ENCODE measurements around the gene CLIC6.

DNA sequence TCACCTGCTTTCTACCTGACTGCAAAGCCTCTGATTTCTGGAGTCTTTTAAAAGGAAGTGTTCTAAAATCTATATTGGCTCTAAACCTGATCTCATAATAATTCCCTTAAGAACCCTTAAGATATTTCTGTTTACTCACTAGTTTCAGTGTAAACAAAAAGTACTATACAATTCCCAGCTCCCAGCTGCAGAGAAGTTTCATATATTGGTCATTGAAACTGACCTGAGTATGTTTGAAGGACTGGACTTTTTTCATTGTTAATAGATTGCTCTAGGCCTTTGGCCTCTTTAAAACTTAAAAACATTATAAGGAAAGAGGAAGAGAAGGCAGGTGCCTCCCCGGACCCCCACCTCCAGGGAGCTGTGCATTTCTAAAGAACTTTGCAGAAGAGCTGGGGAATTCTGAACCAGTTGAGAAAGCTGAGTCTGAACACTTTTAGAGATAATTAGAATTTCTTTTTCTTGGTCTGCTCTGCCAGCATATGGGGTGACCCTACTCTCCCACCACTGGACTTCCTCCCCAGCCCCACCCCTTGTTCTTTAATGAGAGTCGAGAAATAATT, 23.7 kb downstream of the CLIC6 start:
- TF ChIP-seq, protein P1, sequence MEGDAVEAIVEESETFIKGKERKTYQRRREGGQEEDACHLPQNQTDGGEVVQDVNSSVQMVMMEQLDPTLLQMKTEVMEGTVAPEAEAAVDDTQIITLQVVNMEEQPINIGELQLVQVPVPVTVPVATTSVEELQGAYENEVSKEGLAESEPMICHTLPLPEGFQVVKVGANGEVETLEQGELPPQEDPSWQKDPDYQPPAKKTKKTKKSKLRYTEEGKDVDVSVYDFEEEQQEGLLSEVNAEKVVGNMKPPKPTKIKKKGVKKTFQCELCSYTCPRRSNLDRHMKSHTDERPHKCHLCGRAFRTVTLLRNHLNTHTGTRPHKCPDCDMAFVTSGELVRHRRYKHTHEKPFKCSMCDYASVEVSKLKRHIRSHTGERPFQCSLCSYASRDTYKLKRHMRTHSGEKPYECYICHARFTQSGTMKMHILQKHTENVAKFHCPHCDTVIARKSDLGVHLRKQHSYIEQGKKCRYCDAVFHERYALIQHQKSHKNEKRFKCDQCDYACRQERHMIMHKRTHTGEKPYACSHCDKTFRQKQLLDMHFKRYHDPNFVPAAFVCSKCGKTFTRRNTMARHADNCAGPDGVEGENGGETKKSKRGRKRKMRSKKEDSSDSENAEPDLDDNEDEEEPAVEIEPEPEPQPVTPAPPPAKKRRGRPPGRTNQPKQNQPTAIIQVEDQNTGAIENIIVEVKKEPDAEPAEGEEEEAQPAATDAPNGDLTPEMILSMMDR (conservative IDR thresholded peaks at IDR 0.05; ENCODE audit: low read length) = no peak
- TF ChIP-seq EZH2phosphoT487 (IDR thresholded peaks at IDR 0.05; ENCODE audit: borderline replicate concordance, low read depth, low read length) = no peak

Data from OCI-LY7 (cell line).